ENCODE measurements around the gene FARP1.
"Not testable (repeated sequence)": the region's sequence is repeated elsewhere in the genome, so short reads cannot be mapped to it uniquely, and the experiment has no call there.

FARP1 gene

GRCh38 chr13:98206946-98207345 is 64.1 kb downstream of the FARP1 start:
- DNase-seq, result no peak

GRCh38 chr13:98207416-98207815 is 64.5 kb downstream of the FARP1 start:
- no peak for DNase-seq

- DNase-seq, result no peak
These were observed 65.7 kb downstream of the FARP1 start for GRCh38 chr13:98208606-98209005.

DNA sequence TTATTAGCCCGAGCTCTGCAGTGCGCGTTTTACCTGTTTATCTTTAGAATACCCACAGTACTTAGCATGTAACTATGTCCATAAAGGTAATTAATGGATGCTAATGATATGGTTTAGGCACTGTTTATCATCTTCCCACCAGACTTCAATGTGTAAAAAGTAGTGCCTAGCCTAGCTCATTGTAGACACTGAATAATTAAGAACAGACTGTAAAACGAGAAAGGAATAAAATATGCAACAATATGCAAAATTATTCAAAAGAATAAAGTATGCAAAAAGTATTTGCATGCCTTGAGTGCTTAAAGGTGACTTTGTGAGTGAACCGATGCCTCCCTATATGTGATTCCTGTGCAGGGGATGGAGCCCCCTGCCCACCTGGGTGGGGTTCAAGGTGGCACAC is 69.9 kb downstream of the FARP1 start:
- DNase-seq, result no peak

GRCh38 chr13:98213354-98213753 is 70.5 kb downstream of the FARP1 start:
- DNase-seq, result no peak

GRCh38 chr13:98214008-98214643 is 71.2 kb downstream of the FARP1 start:
- no peak for DNase-seq

GRCh38 chr13:98214707-98215106 is 71.8 kb downstream of the FARP1 start:
- no peak for DNase-seq

GRCh38 chr13:98215508-98215907 is 72.6 kb downstream of the FARP1 start:
- DNase-seq, result no peak

GRCh38 chr13:98216135-98216565 is 73.3 kb downstream of the FARP1 start:
- DNase-seq, result no peak

DNA sequence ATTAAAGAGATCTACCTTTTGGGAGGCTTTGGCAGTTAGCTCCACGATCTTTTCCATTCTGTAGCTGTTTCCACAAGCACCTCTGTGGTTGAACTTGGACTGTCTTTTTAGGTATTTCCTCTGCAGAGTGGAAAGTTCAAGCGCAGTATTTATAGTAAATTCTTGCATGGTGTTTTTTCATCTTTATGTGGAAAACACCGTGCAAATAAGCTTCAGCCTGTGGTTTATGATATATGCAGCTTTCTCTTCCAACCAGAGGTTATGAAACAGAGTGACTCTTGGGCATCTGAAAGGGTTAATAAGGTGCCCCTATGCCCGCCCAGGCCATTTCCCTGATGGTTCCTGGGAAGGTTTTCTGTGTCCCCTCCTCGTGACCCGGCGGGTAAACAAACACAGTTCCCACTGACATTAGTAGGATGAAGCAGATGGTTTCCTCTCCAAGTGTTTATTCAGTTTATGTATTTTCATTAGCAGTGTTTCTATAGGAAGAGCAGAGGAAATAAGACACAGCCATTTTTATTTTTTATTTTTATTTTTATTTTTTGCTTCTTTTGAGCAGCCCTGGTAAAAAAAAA is 73.9 kb downstream of the FARP1 start:
- no peak for DNase-seq

DNA sequence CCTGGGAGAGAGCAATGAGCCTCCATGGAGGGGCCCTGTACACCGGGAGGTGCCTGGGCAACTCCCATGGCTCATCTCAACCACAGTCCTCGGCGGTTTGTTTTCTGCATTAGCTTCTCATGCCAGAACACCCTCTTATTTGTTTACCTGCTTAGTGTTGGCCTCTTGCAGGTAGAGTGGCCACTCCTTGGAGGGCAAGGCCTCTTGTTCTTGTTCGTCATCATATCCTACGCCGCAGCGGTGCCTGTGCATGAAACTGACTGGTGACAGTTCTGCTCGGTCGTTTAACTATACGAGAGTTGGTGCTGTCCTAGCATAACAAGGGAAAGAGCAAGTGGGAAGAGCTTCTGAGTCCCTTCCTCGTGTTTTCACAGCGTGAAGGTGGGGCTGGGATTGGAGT is 74.7 kb downstream of the FARP1 start:
- DNase-seq, result no peak

DNA sequence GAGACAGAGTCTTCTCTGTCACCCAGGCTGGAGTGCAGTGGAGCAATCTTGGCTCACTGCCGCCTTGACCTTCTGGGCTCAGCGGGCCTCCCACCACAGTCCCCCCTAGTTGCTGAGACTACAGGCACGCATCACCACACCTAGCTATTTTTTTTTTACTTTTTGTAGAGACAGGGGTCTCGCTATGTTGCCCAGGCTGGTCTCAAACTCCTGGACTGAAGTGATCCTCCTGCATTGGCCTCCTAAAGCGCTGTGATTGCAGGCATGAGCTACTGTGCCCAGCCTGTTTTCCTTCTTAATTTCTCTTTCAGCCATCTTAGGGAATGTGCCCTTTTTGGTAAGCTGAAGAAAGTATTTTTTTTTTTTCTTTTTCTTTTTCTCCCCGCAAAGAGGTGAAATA is 76.8 kb downstream of the FARP1 start:
- no peak for DNase-seq

GRCh38 chr13:98220271-98220791 is 77.4 kb downstream of the FARP1 start:
- no peak for DNase-seq

GRCh38 chr13:98221234-98221633 is 78.3 kb downstream of the FARP1 start:
- DNase-seq, result no peak

DNA sequence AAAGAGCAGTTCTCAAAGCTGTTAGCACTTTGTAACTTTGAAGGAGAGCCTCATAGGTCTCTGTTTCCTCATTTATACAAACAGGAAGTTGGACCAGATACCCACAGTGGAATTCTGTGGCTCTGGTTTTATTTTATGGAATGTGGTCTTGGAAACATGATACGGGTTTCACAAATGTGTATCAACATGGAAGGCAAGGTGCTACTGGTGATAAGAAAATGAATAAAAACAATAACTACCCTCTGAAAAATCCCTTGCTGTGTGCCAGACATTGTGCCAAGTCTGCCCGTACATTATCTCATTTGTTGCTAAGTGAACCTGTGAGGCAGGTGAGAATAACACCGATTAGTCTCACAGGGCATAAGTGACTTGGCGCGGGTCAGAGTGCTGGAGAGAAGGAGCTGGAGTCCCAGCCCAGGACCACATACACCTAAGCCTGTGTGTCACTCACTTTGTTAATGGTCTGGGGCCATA is 79.2 kb downstream of the FARP1 start:
- DNase-seq, result no peak

GRCh38 chr13:98222816-98223215 is 79.9 kb downstream of the FARP1 start:
- DNase-seq, result no peak

DNA sequence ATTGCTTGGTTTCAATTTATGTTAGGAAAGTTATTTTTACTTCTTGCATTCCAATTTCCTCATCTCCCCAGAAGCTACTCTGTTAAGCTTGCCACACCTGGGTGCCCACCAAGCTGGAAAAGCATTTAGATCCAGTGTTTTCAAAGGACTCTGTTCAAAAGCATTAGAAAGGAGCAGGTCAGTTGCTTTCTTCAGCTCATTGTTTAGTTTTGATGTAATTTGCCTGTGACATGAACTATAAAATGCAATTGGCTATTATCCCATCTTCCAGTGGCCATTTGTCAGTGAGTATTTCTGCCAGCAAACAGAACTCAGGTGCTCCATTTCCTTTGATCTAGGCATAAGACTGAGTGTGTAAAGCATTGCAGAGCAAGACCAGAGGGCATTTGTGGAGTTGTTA is 80.8 kb downstream of the FARP1 start:
- no peak for DNase-seq

DNA sequence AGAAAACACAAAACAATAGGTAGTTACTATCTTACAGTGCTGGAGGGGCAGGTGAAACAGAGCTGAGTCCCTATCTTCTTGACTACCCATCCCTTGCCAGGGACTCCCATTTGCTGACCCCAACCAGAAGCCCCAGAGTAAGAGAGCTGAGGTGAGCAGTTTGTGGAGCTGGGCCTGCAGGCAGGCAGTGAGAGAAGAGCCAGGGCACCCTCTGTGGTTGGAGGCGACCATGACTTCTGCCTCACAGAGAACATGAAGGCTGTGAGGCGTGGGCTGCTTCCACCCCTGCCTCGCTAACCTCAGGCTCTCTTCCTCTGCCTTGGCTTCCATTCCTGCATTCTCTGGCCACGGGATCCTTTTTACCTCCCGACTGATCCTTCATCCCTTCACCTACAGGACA is 81.7 kb downstream of the FARP1 start:
- no peak for DNase-seq

DNA sequence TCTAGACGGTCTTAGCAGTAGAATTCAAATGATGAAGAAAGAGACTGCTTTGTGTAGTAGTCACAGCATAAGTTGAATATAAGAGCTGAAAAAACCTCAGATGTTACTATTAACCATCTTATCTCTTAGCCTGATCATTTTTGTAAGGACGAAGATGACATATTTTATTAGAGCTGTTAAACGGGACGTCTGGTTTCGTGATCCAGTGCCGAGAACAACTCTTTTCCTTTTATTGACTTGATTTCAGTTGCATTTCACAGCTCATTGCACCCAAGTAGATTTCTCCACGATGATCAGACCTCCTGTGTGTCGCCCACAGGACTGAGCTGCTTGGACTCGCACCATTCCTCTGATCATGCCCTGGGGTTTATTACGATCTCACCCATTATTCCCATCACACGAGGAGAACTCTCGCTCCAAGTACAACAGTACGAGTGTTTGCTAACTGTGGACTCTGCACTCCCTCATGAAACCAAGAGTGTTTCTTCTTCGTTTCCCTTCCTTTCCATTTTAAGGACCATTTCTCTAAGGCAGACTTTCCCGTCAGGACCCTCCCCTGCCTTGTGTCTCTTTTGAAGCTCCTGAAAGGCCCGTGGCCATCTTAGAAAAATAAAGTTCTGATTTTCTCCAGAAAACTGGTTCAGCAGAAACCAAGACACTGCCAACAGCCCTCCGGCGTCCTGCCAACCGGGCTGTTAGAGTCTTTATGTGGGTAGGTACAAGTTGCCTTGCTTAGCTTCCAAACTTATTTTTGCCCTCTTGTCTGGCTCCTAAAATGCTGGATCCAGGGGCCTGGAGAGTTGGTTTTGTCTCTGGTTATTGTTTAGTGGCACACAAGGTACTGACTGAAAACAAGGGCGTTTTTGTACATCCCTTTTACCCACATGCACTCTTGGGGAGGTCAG is 82.4 kb downstream of the FARP1 start:
- no peak for DNase-seq

DNA sequence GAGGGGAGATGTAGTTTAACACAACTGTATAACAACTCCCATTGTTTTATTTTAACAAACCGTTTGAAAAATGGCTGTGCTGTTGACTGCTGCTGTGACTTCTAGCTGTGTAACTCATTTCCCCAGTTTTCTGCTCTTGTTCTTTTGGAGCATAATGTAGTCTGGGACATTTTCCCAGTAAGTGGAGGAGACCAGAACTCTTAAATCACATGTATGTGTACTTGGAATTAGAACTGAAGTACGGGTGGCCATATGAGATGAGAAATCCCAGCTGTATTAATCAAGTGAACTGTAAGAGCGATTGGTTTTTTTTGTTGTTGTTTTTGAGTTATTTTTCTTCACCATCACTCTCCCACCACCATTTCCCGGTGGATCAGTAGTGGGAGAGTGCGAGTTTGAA is 83.6 kb downstream of the FARP1 start:
- DNase-seq, result no peak

- DNase-seq, result no peak
These were observed 85.9 kb downstream of the FARP1 start for GRCh38 chr13:98228661-98229341.

- DNase-seq, result not testable (repeated sequence)
These were observed 87.9 kb downstream of the FARP1 start for GRCh38 chr13:98230762-98231161.

DNA sequence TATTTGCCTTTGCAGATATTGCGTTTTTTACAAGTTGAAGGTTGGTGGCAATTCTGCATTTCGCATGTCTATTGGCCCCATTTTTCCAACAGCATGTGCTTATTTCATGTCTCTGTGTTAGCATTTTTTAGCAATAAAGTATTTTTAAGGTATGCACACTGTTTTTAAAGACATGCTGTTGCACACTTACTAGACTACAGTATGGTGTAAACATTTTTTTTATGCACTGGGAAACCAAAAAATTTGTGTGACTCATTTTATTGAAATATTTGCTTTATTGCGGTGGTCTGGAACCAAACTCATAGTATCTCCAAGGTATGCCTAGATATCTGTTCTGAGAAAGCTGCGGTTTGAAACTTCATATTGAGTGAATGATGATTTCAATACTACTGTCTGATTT is 89.6 kb downstream of the FARP1 start:
- no peak for DNase-seq

Measured in stimulated activated CD4-positive, alpha-beta T cell treated with anti-CD3 and anti-CD28 coated beads, Interleukin-4, amount 100 ng/mL, for 1 hour (primary cell).